WTC11 (cell line): ENCODE data around the gene CDHR5. TPM values are rescaled to one million over a fixed set of nuclear protein-coding genes. Genes with fewer than 3 reads are reported as not detected.

ENCODE experiments used
- ATAC-seq: fragments of 200-7000 bp; cut with Tn5 transposase; 2 replicates; pipeline ENCODE4 v1.10.0; 2021; ENCODE audit warnings: mild to moderate bottlenecking, moderate library complexity
- CTCF ChIA-PET: fragments of 300-600 bp; sonication (Branson Sonifier 250); formaldehyde crosslinking; loops from one replicate; lab custom pipeline; 2021; ENCODE audit warnings: antibody characterized with exemption; lab: Charles Lee
- POLR2A ChIA-PET: fragments of 350-600 bp; sonication (Branson Sonifier 250); formaldehyde crosslinking; loops from one replicate; lab custom pipeline; 2021; ENCODE audit warnings: antibody characterized with exemption; lab: Charles Lee
- DNase-seq: peaks from one replicate; pipeline ENCODE4 v3.0.0; 2021; ENCODE audit warnings: low spot score
- H3K27ac Mint-ChIP-seq: 2 replicates; pipeline ENCODE4 v1.8.0; 2021; ENCODE audit warnings: mixed read lengths
- H3K27me3 Mint-ChIP-seq: 2 replicates; pipeline ENCODE4 v1.8.0; 2021; ENCODE audit warnings: low read depth, mild to moderate bottlenecking, moderate library complexity, mixed read lengths
- H3K36me3 Mint-ChIP-seq: 2 replicates; pipeline ENCODE4 v1.8.0; 2021; ENCODE audit warnings: mixed read lengths
- H3K4me1 Mint-ChIP-seq: 2 replicates; pipeline ENCODE4 v1.8.0; 2022; ENCODE audit warnings: mixed read lengths
- H3K4me3 Mint-ChIP-seq: 2 replicates; pipeline ENCODE4 v1.8.0; 2021; ENCODE audit warnings: mild to moderate bottlenecking, moderate library complexity, mixed read lengths
- H3K9me3 Mint-ChIP-seq: 2 replicates; pipeline ENCODE4 v1.8.0; 2021; ENCODE audit warnings: mixed read lengths
- ATF6 ChIP-seq: sonication (generic); formaldehyde crosslinking; IDR thresholded peaks from 2 replicates; pipeline ENCODE4 v1.8.1; 2023; ENCODE audit warnings: mild to moderate bottlenecking, missing genetic modification reagents
- CTCF ChIP-seq: fragments of 200-600 bp; IDR thresholded peaks from 2 replicates; pipeline ENCODE4 v1.8.0; 2022; ENCODE audit warnings: antibody characterized with exemption
- E2F4 ChIP-seq: sonication (generic); formaldehyde crosslinking; IDR thresholded peaks from 2 replicates; pipeline ENCODE4 v1.8.1; 2022; ENCODE audit warnings: low read depth, mild to moderate bottlenecking, moderate library complexity, missing genetic modification reagents, borderline replicate concordance
- ERG ChIP-seq: fragments of 250-450 bp; sonication (Bioruptor Pico); IDR thresholded peaks from 2 replicates; pipeline ENCODE4 v1.8.0; 2021; ENCODE audit warnings: mild to moderate bottlenecking
- FOXK1 ChIP-seq: sonication (generic); formaldehyde crosslinking; IDR thresholded peaks from 2 replicates; pipeline ENCODE4 v1.8.0; 2022; ENCODE audit warnings: mild to moderate bottlenecking, moderate library complexity, missing genetic modification reagents
- JUN ChIP-seq: sonication (generic); formaldehyde crosslinking; IDR thresholded peaks from 2 replicates; pipeline ENCODE4 v1.8.0; 2023; ENCODE audit warnings: mild to moderate bottlenecking, missing genetic modification reagents
- MLX ChIP-seq: sonication (generic); formaldehyde crosslinking; IDR thresholded peaks from 2 replicates; pipeline ENCODE4 v1.8.1; 2023; ENCODE audit warnings: mild to moderate bottlenecking, missing genetic modification reagents, moderate library complexity
- NFYB ChIP-seq: sonication (generic); formaldehyde crosslinking; conservative IDR thresholded peaks from 2 replicates; pipeline ENCODE4 v1.8.0; 2022; ENCODE audit warnings: low read depth, missing genetic modification reagents
- OVOL2 ChIP-seq: fragments of 250-450 bp; sonication (Bioruptor Pico); IDR thresholded peaks from 2 replicates; pipeline ENCODE4 v1.9.0; 2021; ENCODE audit warnings: mild to moderate bottlenecking, borderline replicate concordance
- RELA ChIP-seq: sonication (generic); formaldehyde crosslinking; IDR thresholded peaks from 2 replicates; pipeline ENCODE4 v1.8.1; 2022; ENCODE audit warnings: missing genetic modification reagents, mild to moderate bottlenecking, borderline replicate concordance
- SP1 ChIP-seq: sonication (generic); formaldehyde crosslinking; conservative IDR thresholded peaks from 2 replicates; pipeline ENCODE4 v1.8.1; 2022; ENCODE audit warnings: missing genetic modification reagents
- ZMAT4 ChIP-seq: fragments of 250-450 bp; sonication (Bioruptor Pico); IDR thresholded peaks from 2 replicates; pipeline ENCODE4 v1.9.0; 2021; ENCODE audit warnings: mild to moderate bottlenecking
- ZNF121 ChIP-seq: sonication (generic); formaldehyde crosslinking; IDR thresholded peaks from 2 replicates; pipeline ENCODE4 v1.8.0; 2023; ENCODE audit warnings: missing genetic modification reagents
- ZNF219 ChIP-seq: sonication (generic); formaldehyde crosslinking; IDR thresholded peaks from 2 replicates; pipeline ENCODE4 v1.8.0; 2023; ENCODE audit warnings: missing genetic modification reagents, mild to moderate bottlenecking, borderline replicate concordance
- ZNF263 ChIP-seq: sonication (generic); formaldehyde crosslinking; IDR thresholded peaks from 2 replicates; pipeline ENCODE4 v1.8.1; 2022; ENCODE audit warnings: low read depth, mild to moderate bottlenecking, moderate library complexity, missing genetic modification reagents
- ZNF281 ChIP-seq: sonication (generic); formaldehyde crosslinking; IDR thresholded peaks from 2 replicates; pipeline ENCODE4 v1.8.0; 2023; ENCODE audit warnings: mild to moderate bottlenecking, missing genetic modification reagents
- total RNA-seq: library from RNA; stranded (reverse); gene quantifications from 3 replicates; pipeline ENCODE4 v1.2.3, GENCODE V29; 2021

CDHR5 gene
- total RNA-seq, 1 experiment from 2014 or later, result 0.26 TPM

GRCh38 chr11:610146-610801, 14.5 kb downstream of the CDHR5 start (continued):
- no peak for TF ChIP-seq ZNF281
- TF ChIP-seq MLX (CRISPR knock-in tag), result no peak

GRCh38 chr11:609341-609811, 15.4 kb downstream of the CDHR5 start:
- ChIA-PET POLR2A (no interaction called here), CTCF (no interaction called here)
- Mint-ChIP-seq H3K4me3 (no peak overlapping the region), H3K36me3 (peaks cover 29% of the 10 kb centered on the region), H3K4me1 (0 out of 2 replicates have a peak, but pooled peaks cover 4% of the 10 kb centered on the region), H3K9me3 (no peaks in the 10 kb centered on the region), H3K27ac (no peak overlapping the region), H3K27me3 (no peaks in the 10 kb centered on the region)
- no peak for ATAC-seq
- no peak for DNase-seq
- TF ChIP-seq ZNF219, result no peak
- no peak for TF ChIP-seq NFYB (CRISPR knock-in tag)
- TF ChIP-seq ZNF281, result no peak
- TF ChIP-seq RELA (CRISPR knock-in tag), result no peak
- TF ChIP-seq JUN (CRISPR knock-in tag), result no peak
- no peak for TF ChIP-seq ZNF263 (CRISPR knock-in tag)
- no peak for TF ChIP-seq E2F4 (CRISPR knock-in tag)
- no peak for TF ChIP-seq ATF6
- no peak for TF ChIP-seq ERG (CRISPR knock-in tag)
- TF ChIP-seq FOXK1 (CRISPR knock-in tag), result no peak
- no peak for TF ChIP-seq ZMAT4
- TF ChIP-seq SP1 (CRISPR knock-in tag), result no peak
- no peak for TF ChIP-seq OVOL2 (CRISPR knock-in tag)
- no peak for TF ChIP-seq ZNF121 (CRISPR knock-in tag)
- TF ChIP-seq CTCF, result no peak
- TF ChIP-seq, all 79 proteins: peak for 0
